ENCODE results near the gene PYROXD2. TPM values are rescaled to one million over a fixed set of nuclear protein-coding genes. Genes with fewer than 3 reads are reported as not detected.

Gene PYROXD2
- total RNA-seq, 2 experiments from 2014 or later: 0.41 to 4.3 TPM

DNA sequence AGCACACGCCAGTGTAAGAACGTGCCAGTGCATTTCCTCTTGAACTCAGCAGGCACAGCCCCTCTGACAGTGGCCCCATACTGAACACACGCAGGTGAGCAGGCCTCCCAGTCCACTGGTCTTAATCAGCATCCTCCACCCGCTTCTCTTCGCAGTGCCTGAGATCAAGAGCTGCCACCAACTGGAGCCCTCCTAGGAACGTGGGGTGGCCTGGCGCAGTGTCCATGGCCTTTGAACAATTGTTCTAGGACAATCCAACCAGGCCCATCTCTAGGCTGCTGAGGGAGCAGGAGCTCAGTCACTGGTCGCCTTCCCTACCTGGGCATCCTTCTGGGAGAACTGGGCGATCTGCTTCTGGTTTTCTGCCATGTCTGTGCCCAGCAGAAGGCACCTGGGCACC, 15.2 kb downstream of the PYROXD2 start:
- Histone ChIP-seq H3K4me1 (ENCODE audit: insufficient read depth, low read length, poor library complexity, severe bottlenecking) (no peaks in the 10 kb centered on the region), H3K9me2 (ENCODE audit: insufficient read depth, low read length) (no peaks in the 10 kb centered on the region), H3K79me2 (ENCODE audit: insufficient read depth, low read depth, low read length) (no peaks in the 10 kb centered on the region), H3K4me3 (ENCODE audit: low read depth, low read length, poor library complexity, severe bottlenecking) (no peak overlapping the region), H3K9me3 (ENCODE audit: low read length) (no peaks in the 10 kb centered on the region), H2AFZ (ENCODE audit: low read length) (no peak overlapping the region), H3K27ac (ENCODE audit: low read depth, low read length, poor library complexity, severe bottlenecking) (no peak overlapping the region), H3K36me3 (ENCODE audit: insufficient read depth, low read length) (no peaks in the 10 kb centered on the region), H4K20me1 (ENCODE audit: insufficient read depth, low read length) (no peaks in the 10 kb centered on the region), H3K4me2 (ENCODE audit: low read length) (no peak overlapping the region)
- CTCF ChIA-PET (ENCODE audit: unreplicated experiment): no interaction called here
- BruUV-seq (replicated peaks): no TSS peak
- POLR2A ChIA-PET: no interaction called here
- DNase-seq (ENCODE audit: low spot score): no peak
- intact Hi-C loops (cut with micrococcal nuclease; ENCODE audit: unreplicated experiment): loop anchor here (10.0 kb wide), 1 partner anchor 485 kb away; no protein-coding TSS in a partner anchor
- TF ChIP-seq, protein P1, sequence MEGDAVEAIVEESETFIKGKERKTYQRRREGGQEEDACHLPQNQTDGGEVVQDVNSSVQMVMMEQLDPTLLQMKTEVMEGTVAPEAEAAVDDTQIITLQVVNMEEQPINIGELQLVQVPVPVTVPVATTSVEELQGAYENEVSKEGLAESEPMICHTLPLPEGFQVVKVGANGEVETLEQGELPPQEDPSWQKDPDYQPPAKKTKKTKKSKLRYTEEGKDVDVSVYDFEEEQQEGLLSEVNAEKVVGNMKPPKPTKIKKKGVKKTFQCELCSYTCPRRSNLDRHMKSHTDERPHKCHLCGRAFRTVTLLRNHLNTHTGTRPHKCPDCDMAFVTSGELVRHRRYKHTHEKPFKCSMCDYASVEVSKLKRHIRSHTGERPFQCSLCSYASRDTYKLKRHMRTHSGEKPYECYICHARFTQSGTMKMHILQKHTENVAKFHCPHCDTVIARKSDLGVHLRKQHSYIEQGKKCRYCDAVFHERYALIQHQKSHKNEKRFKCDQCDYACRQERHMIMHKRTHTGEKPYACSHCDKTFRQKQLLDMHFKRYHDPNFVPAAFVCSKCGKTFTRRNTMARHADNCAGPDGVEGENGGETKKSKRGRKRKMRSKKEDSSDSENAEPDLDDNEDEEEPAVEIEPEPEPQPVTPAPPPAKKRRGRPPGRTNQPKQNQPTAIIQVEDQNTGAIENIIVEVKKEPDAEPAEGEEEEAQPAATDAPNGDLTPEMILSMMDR (conservative IDR thresholded peaks at IDR 0.05; ENCODE audit: low read length): no peak
- no peak for TF ChIP-seq EZH2phosphoT487 (IDR thresholded peaks at IDR 0.05; ENCODE audit: borderline replicate concordance, low read depth, low read length)

DNA sequence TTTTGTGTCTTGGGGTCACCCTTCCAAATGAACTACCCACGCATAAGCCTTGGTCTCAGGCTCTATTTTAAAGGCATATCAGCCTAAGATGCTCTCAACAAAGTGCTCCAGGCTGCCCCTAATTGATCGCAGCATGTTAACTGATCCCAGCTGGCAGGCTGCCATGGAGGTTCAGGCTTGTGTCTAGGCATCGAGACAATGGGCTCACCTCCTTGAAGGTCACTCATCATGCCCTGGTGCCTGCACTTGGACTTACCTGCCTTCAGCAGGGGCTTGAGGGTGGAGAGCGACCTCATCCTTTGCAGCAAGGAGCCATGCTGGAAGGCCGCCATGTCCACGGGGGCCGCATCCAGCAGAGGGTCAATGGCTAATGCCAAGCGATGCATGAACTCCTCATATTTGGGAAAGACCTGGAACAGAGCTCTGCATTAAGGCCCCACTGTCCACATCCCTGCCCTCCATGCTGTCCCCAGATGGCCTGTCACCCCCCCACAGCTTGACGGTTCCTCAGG, 17.8 kb downstream of the PYROXD2 start:
- CTCF ChIA-PET (ENCODE audit: unreplicated experiment): no interaction called here
- no TSS peak for BruUV-seq (replicated peaks)
- H3K79me2 ChIP-seq (ENCODE audit: insufficient read depth, low read depth, low read length): no peaks in the 10 kb centered on the region

More for the DNA sequence above, 17.8 kb downstream of the PYROXD2 start:
- no peaks in the 10 kb centered on the region for H3K9me3 ChIP-seq (ENCODE audit: low read length)
- TF ChIP-seq, protein P1 (conservative IDR thresholded peaks at IDR 0.05; ENCODE audit: low read length): no peak
- no peak for TF ChIP-seq EZH2phosphoT487 (IDR thresholded peaks at IDR 0.05; ENCODE audit: borderline replicate concordance, low read depth, low read length)
- no peaks in the 10 kb centered on the region for H4K20me1 ChIP-seq (ENCODE audit: insufficient read depth, low read length)
- intact Hi-C loops (cut with micrococcal nuclease; ENCODE audit: unreplicated experiment): loop anchor here (10.0 kb wide), 1 partner anchor 482 kb away; no protein-coding TSS in a partner anchor
- no peak overlapping the region for H2AFZ ChIP-seq (ENCODE audit: low read length)
- no peaks in the 10 kb centered on the region for H3K4me1 ChIP-seq (ENCODE audit: insufficient read depth, low read length, poor library complexity, severe bottlenecking)
- H3K4me2 ChIP-seq (ENCODE audit: low read length): no peak overlapping the region
- H3K4me3 ChIP-seq (ENCODE audit: low read depth, low read length, poor library complexity, severe bottlenecking): no peak overlapping the region
- H3K9me2 ChIP-seq (ENCODE audit: insufficient read depth, low read length): no peaks in the 10 kb centered on the region
- no peak overlapping the region for H3K27ac ChIP-seq (ENCODE audit: low read depth, low read length, poor library complexity, severe bottlenecking)
- POLR2A ChIA-PET: interaction anchor here (0.7 kb wide), 1 partner anchor 297 kb away, joined by 5 read pairs; no protein-coding TSS in a partner anchor
- no peaks in the 10 kb centered on the region for H3K36me3 ChIP-seq (ENCODE audit: insufficient read depth, low read length)
- DNase-seq (ENCODE audit: low spot score): no peak
